GM19099 (cell line): Measurements from ENCODE around the gene CEMIP.

Source experiments
- POLR2A ChIP-seq: IDR thresholded peaks from 3 replicates; pipeline ENCODE4 v1.6.1; 2011; ENCODE audit warnings: low read depth; ENCODE audit not compliant: insufficient read length; ENCODE audit errors: extremely low read depth

Gene CEMIP, protein sequence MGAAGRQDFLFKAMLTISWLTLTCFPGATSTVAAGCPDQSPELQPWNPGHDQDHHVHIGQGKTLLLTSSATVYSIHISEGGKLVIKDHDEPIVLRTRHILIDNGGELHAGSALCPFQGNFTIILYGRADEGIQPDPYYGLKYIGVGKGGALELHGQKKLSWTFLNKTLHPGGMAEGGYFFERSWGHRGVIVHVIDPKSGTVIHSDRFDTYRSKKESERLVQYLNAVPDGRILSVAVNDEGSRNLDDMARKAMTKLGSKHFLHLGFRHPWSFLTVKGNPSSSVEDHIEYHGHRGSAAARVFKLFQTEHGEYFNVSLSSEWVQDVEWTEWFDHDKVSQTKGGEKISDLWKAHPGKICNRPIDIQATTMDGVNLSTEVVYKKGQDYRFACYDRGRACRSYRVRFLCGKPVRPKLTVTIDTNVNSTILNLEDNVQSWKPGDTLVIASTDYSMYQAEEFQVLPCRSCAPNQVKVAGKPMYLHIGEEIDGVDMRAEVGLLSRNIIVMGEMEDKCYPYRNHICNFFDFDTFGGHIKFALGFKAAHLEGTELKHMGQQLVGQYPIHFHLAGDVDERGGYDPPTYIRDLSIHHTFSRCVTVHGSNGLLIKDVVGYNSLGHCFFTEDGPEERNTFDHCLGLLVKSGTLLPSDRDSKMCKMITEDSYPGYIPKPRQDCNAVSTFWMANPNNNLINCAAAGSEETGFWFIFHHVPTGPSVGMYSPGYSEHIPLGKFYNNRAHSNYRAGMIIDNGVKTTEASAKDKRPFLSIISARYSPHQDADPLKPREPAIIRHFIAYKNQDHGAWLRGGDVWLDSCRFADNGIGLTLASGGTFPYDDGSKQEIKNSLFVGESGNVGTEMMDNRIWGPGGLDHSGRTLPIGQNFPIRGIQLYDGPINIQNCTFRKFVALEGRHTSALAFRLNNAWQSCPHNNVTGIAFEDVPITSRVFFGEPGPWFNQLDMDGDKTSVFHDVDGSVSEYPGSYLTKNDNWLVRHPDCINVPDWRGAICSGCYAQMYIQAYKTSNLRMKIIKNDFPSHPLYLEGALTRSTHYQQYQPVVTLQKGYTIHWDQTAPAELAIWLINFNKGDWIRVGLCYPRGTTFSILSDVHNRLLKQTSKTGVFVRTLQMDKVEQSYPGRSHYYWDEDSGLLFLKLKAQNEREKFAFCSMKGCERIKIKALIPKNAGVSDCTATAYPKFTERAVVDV (N-terminal part only)

DNA sequence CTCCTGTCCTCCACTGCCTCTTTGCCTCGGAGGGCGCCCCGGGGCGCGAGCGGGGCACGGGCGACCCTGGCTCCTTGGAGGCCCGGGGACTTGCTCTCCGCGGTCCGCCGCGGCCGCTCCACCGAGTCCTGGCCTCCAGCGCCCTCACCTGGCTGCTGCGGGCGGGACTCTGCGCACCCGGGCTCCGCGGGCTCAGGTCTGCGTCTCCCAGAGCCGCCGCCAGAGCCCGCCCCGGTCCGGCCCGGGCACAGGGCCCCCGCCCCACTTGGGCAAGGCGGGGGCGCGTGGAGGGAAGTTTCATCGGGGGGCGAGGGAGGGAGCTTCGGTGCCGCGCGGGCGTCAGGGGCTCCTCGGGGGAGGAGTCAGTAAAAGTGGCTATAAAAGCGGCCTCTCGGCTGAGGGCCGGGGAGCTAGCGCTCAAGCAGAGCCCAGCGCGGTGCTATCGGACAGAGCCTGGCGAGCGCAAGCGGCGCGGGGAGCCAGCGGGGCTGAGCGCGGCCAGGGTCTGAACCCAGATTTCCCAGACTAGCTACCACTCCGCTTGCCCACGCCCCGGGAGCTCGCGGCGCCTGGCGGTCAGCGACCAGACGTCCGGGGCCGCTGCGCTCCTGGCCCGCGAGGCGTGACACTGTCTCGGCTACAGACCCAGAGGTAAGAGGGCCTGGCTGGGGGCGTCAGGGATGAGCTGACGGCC lies at the start of gene CEMIP:
CEMIP (plus strand) TSS at position 407 of the 694 bp plus-strand sequence. CDS start 94,510 bp downstream, outside the sequence.
- TF ChIP-seq POLR2A = no peak

DNA sequence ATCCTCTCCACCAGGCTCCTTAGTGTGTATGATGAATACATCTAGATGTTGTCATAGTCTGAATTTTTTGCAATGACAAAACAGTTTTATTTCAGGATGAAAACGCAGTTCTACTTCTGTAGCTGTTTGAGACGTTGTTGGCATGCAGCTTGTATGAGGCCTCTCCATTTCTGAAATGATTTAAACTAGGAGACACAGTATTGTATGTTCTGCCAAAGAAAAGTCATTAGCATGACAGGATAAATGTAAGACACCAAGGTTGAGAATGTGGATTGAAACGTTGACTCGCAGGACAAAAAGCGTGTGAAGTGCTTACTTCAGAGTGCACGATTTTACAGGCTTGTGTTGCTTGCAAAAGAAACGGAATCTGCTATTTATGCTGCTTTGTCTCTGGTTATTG lies 48.8 kb upstream of the CEMIP start:
- TF ChIP-seq POLR2A = no peak

DNA sequence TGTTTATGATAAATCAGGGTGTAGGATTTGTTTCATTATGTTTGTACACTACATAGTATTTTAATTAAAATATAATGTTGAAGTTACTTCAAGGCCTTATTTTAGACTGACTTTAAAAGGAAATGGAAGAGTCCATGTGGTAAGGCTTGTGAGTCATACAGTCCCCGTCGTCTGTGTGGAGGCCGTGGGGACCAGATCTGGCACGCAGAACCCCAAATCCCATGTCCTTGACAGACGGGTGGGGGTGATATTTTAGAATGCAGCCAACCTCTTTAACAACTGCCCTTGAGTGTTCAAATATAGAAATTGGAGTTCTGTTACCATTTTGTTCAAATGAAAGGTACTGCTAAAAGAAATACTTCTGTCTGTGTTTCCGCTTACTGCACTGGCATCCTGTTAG lies 48.2 kb upstream of the CEMIP start:
- TF ChIP-seq POLR2A = no peak

DNA sequence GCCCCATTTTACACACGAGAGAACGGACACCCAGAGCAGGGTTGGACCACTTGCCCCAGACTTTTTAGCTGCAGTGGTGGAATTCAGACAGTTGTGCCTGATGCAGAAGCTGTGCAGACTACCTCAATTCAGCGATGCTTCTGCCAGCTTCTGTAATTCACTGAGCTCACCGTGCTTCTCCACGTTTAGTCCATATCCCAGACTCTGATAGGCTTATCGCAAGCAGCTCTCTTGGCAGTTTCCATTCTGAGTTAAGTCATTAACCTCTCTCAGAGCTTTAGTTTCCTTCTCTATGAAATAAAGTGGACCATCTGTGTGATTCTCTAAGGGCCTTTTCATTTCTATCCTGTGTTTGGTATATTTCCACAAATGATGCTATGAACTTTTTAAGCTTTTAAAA lies 47.0 kb upstream of the CEMIP start:
- no peak for TF ChIP-seq POLR2A

DNA sequence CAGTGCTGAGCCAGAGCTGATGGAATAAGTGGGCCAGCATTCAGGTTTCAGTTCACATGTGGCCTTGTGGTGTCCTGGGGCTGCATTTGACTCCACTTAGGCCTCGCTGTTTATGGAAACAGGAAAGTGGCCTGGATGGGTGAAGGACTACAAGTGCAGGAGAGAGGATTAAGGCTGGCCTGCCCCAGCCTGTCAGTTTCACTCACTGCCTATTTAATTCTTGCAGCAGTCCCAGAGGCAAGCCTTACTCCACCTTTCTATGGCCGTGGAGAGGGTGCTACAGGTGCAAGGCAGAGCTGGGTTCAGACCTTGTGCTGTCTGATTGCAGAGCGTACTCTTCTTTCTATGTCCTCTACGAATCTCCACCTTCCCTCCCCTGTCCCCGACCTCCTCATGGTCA lies 46.4 kb upstream of the CEMIP start:
- no peak for TF ChIP-seq POLR2A

DNA sequence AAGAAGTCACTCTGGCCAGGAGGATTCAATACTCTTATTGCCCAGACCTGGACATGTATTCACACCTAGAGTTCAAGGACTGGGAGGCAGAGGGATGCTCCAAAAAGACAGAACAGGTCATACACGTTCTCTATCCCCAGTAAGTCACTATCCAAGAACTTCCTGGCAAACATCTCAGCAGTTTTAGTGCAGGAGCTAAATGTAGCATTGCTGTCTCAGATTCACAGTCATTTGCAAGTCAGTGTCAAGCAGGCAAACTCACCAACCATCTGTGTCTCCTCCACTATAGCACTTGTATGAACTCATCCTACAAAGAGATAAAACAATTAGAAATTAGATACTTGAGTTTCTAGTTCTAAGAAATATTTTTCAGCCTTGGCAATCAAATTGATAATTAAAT lies 45.7 kb upstream of the CEMIP start:
- no peak for TF ChIP-seq POLR2A

DNA sequence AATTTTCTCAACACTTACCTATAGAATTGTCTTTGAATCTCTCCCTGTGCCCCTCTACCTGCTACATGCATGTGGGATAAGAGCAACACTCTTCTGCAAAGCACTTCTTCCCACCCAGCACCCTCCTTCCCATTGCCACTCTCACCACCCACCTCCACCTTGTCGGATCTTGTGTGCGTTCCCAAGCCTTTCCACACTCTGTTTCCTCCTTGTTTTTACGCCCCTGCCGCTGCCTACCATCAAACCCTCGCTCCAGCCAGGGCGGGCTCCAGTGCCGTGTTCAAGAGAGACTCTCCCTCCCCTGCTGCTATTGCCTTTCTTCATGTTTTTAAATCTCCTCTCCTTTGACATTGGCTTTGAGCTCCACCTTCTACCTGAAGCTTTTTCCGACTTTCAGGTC lies 43.8 kb upstream of the CEMIP start:
- TF ChIP-seq POLR2A = no peak

DNA sequence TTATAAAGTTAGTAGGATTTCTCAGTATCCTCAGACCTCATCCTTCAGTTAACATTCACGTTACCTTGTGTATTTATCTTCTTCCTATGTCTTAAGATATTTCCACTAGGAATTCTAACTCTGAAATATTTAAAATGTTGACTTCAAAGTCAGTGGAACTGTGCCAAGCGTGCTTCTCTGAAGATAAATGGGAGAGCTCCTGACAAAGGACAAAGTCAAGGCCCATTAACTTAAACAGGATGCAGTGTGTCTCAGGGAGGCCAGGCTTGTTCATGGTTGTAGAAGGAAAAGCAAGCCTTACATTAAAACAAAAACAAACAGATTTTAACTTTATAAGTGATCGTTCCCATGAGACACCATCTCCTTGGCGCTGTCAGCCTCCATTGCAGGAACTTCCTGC lies 42.6 kb upstream of the CEMIP start:
- TF ChIP-seq POLR2A = no peak

DNA sequence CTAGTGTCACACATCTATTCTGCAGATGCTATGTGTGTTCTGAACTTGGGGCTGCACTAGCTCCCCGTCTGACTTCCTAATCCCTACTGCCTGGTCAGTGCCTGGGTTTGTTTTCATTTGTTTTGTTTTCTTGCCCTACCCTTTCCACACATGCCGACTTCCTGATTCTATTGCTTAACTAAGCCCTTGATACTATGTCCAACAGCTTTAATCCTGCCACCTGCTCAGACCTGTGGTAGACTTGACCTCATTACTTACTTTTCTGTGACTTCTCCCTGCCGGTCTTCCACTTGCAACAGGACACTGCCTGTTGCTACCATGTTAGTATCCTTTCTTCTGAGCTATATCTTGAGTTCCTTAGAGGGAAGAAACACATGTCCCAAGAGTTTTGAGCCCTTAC lies 39.3 kb upstream of the CEMIP start:
- no peak for TF ChIP-seq POLR2A

DNA sequence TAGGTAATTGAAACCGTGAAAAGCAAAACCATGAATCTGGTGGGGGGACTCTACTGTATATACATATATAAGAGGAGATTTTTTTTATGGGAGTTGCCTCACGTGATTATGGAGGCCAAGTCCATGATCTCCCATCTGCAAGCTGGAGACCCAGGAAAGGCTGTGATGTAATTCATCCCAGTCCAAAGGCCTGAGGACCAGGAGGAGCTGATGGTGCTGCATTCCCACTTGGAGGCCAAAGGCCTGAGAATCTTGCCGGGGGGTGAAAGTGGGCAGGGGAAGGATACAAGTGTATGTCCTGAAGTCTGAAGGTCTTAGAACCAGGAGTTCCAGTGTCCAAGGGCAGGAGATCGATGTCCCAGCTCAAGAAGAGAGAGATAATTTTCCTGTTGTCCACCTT lies 37.1 kb upstream of the CEMIP start:
- no peak for TF ChIP-seq POLR2A

DNA sequence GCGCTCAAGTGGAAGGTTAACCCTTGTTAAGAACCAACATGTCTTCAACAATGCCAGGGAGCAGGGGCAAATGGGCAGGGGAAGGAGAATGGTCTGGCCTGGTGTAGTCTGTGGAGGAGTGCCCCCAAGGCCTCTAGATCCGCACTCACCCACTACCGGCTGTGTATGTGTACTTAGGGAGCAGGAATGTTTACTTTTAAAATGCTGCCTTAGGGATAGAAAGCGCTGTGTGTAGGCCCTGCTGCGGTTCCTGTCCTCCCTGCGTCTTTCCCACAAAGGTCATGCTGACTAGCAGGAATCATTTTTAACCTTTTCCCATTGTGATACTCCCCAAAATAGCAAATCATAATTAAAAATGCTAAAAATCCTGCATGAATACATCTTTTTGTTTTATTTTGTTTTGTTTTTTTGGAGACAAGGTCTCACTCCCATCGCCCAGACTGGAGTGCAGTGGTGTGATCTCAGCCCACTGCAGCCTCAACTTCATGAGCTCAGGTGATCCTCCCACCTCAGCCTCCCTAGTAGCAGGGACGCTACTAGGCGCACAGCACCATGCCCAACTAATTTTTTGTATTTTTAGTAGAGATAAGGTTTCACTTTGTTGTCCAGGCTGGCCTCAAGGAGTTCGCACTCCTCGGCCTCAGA lies 35.9 kb upstream of the CEMIP start:
- no peak for TF ChIP-seq POLR2A

DNA sequence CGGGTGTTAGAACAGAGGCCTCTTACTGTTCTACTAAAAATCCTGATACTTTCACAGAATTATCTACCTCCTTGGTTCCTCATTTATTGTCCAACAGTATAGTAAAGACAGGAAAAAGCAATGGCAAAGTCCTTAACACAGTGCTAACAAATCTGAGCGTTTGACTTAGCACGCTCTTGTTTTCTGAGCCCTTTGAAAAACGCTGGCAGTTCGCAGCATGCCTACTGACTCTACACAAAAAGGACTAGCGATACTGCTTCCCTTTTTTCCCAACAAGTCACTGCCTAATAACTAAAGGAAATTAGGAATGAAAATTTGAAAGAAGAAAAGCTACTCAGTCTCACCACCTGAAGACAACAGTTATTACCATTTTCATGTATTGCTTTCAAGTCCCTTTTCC lies 34.8 kb upstream of the CEMIP start:
- TF ChIP-seq POLR2A = no peak

DNA sequence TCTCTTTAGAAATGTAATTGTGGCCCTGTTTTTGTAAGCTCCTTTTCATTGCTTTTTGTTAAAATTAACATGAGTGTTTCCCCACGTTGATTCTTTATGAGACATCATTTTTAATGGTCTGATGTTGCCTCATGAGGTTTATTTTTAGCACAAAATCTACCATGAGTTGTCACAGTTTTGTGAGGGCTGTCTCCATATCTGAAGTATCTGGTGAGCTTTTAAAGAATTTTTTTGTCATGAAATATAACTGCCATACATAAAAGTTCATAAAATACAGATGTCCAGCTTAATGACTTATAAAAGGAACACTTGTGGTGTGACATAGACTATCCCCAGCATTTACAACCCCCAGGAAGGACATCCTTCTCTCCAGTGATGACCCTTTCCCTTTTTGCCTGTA lies 34.3 kb upstream of the CEMIP start:
- TF ChIP-seq POLR2A = no peak

DNA sequence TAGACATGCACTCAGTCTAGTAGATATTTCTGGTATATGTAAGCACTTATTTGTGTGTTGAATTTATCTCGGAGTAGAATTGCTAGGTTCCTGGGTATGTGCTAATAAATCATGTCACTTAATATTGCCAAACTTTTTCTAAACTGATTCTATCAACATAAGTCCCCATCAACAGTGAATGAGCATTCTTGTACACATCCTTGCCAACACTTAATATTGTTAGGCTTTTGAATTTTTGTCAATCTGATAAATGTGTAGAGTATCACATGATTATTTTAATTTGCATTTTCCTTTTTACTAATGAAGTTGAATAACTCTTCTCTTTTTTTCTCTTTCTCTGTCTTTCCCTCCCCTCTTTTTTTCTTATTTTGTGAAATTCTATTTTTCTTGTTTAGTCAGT lies 33.3 kb upstream of the CEMIP start:
- no peak for TF ChIP-seq POLR2A
